NCI-H1930 (cell line): ENCODE data around the gene TXN.
"Not testable (repeated sequence)": the region's sequence is repeated elsewhere in the genome, so short reads cannot be mapped to it uniquely, and the experiment has no call there.

Experiments
- DNase-seq, 2 experiments: peaks; one replicate each; lab custom pipeline; 2025; lab: John Stamatoyannopoulos, UW

TXN gene

GRCh38 chr9:110208031-110208430 is 48.3 kb downstream of the TXN start, which contains the start of gene C9orf152:
Gene C9orf152, minus strand, starts transcription at chr9:110208159. Its CDS starts 580 bp downstream, at chr9:110207579.
- no peak for DNase-seq

GRCh38 chr9:110207071-110207641 is 49.2 kb downstream of the TXN start:
- no peak for DNase-seq

- no peak for DNase-seq
These were observed 49.9 kb downstream of the TXN start for GRCh38 chr9:110206389-110206788.

- not testable (repeated sequence) for DNase-seq
These were observed 50.7 kb downstream of the TXN start for GRCh38 chr9:110205612-110206011.

- no peak for DNase-seq
These were observed 54.1 kb downstream of the TXN start for GRCh38 chr9:110202232-110202631.

GRCh38 chr9:110199643-110200042 is 56.7 kb downstream of the TXN start:
- DNase-seq = no peak

GRCh38 chr9:110198357-110198756 is 58.0 kb downstream of the TXN start:
- DNase-seq = no peak

- DNase-seq = no peak
These were observed 58.7 kb downstream of the TXN start for GRCh38 chr9:110197330-110198187.

- not testable (repeated sequence) for DNase-seq
These were observed 60.2 kb downstream of the TXN start for GRCh38 chr9:110196084-110196499.
